Tibial nerve (tissue), 4 donors: ENCODE measurements around the gene SHISA6. TPM values are rescaled to one million over a fixed set of nuclear protein-coding genes. Genes with fewer than 3 reads are reported as not detected.

Experiments used
- DNase-seq, 2 donors: peaks; one replicate each; pipeline ENCODE4 v3.0.0-alpha.2; 2019; ENCODE audit warnings: low spot score in 2 of 2
- H3K27ac ChIP-seq, 4 donors: fragments of 200-600 bp; sonication (generic) in 3 of 4; one replicate each; pipeline ENCODE4 v1.5.1; 2017 to 2019; ENCODE audit warnings: mild to moderate bottlenecking in 1 of 4
- H3K27me3 ChIP-seq, 2 donors: fragments of 200-600 bp; sonication (generic) in 1 of 2; one replicate each; pipeline versions ENCODE4 v1.5.1 to v1.6.0; 2017 to 2019
- H3K36me3 ChIP-seq, 3 donors: fragments of 200-600 bp; sonication (generic); one replicate each; pipeline ENCODE4 v1.5.1; 2018 to 2019
- H3K4me1 ChIP-seq, 4 donors: fragments of 200-600 bp; sonication (generic) in 3 of 4; one replicate each; pipeline ENCODE4 v1.5.1; 2017 to 2019
- H3K4me3 ChIP-seq, 4 donors: fragments of 200-600 bp; sonication (generic) in 3 of 4; one replicate each; pipeline ENCODE4 v1.5.1; 2017 to 2019; ENCODE audit warnings: mild to moderate bottlenecking in 1 of 4, moderate library complexity in 1 of 4
- H3K9me3 ChIP-seq, 4 donors: fragments of 200-600 bp; sonication (generic) in 3 of 4; one replicate each; pipeline ENCODE4 v1.5.1; 2017 to 2019
- EP300 ChIP-seq, 2 donors: sonication (generic); formaldehyde crosslinking; IDR thresholded peaks; one replicate each; pipeline ENCODE4 v1.6.1; 2017; ENCODE audit warnings: antibody characterized with exemption in 2 of 2, mild to moderate bottlenecking in 1 of 2
- POLR2A ChIP-seq, 2 donors: fragments of 450-650 bp; IDR thresholded peaks; one replicate each; pipeline ENCODE4 v1.6.1; 2017; ENCODE audit warnings: antibody characterized with exemption in 2 of 2, mild to moderate bottlenecking in 2 of 2, moderate library complexity in 2 of 2
- WGBS, 2 donors: methylation state at CpG; one replicate each; pipeline ENCODE4 v1.1.5; 2018; 5-methylcytosine and 5-hydroxymethylcytosine counted together
- total RNA-seq, 4 donors: library from RNA; depleted of rRNA; stranded (reverse); fragments of >200 nt; gene quantifications; one replicate each; pipeline ENCODE4 v1.1.0, GENCODE V29; 2016
- TF ChIP-seq, protein P1 (sequence below), 5 experiments: fragments of 200-600 bp in 3 of 5; fragments of 450-650 bp in 2 of 5; sonication (generic) in 3 of 5; IDR thresholded peaks; one replicate each; pipeline ENCODE4 v1.5.1; 2016 to 2019; ENCODE audit warnings: antibody characterized with exemption in 5 of 5, mild to moderate bottlenecking in 3 of 5, moderate library complexity in 2 of 5

Gene SHISA6
- total RNA-seq, 4 donors from 2014 or later = 10.8 to 28.0 (median 21.9) TPM

DNA sequence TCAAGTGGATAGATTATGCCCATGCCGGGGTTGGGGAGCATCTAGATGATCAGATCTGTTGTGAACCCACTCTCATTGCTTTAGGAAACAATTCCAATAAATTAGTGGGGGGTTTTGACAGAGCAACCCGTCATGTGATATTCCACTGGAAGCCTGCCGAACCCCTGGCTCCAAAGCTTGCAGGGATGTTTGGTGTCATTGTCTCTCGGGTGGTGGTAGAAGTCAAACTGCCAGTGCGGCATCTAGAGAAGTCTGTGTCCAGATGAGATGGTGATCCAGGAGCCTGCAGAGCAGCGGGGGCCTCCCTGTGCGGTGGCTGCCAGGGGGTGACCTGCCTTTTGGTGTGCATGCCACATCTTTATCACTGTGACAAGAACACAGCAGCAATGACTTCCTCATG is 91.7 kb downstream of the SHISA6 start:
- Histone ChIP-seq H3K9me3 (no peaks in the 10 kb centered on the region), H3K27ac (no peak overlapping the region), H3K27me3 (no peaks in the 10 kb centered on the region), H3K4me3 (no peak overlapping the region), H3K36me3 (no peaks in the 10 kb centered on the region), H3K4me1 (peaks cover 0 to 5% (median 0%) of the 10 kb centered on the region in 4 donors)
- DNase-seq = no peak
- WGBS, 2 donors = 77 to 84% methylated on average over 7 of the region's 7 CpGs
- TF ChIP-seq, protein P1, sequence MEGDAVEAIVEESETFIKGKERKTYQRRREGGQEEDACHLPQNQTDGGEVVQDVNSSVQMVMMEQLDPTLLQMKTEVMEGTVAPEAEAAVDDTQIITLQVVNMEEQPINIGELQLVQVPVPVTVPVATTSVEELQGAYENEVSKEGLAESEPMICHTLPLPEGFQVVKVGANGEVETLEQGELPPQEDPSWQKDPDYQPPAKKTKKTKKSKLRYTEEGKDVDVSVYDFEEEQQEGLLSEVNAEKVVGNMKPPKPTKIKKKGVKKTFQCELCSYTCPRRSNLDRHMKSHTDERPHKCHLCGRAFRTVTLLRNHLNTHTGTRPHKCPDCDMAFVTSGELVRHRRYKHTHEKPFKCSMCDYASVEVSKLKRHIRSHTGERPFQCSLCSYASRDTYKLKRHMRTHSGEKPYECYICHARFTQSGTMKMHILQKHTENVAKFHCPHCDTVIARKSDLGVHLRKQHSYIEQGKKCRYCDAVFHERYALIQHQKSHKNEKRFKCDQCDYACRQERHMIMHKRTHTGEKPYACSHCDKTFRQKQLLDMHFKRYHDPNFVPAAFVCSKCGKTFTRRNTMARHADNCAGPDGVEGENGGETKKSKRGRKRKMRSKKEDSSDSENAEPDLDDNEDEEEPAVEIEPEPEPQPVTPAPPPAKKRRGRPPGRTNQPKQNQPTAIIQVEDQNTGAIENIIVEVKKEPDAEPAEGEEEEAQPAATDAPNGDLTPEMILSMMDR (IDR thresholded peaks at IDR 0.05) = no peak
- TF ChIP-seq POLR2A (IDR thresholded peaks at IDR 0.05) (no peak), EP300 (IDR thresholded peaks at IDR 0.05) (no peak)

DNA sequence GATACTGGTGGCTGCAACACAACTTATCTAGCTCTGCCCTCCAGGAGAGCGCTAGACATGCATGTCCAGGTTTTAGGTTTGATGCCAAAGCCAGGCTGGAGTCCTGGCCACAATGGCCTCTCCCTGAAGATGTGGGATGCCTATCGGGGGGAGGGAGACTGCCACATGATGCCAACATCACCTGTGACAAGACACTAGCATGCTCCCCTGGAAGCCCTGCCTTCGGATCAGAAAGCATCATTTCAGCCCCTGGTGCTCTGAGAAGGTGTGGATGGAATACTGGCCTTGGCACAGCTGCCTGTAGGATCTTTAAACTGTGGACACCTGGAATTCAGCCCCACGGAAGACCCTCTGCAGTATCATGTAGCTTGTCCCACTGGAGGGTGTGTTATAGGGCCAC is 93.5 kb downstream of the SHISA6 start:
- Histone ChIP-seq H3K9me3 (no peaks in the 10 kb centered on the region), H3K27ac (no peak overlapping the region), H3K36me3 (no peaks in the 10 kb centered on the region), H3K27me3 (no peaks in the 10 kb centered on the region), H3K4me3 (no peak overlapping the region), H3K4me1 (peaks cover 0 to 5% (median 0%) of the 10 kb centered on the region in 4 donors)
- TF ChIP-seq EP300 (IDR thresholded peaks at IDR 0.05) = no peak
- no peak for TF ChIP-seq POLR2A (IDR thresholded peaks at IDR 0.05)
- TF ChIP-seq, protein P1 (IDR thresholded peaks at IDR 0.05) = no peak
- WGBS, 2 donors = 78 to 83% methylated on average over 3 to 4 of the region's 4 CpGs
- no peak for DNase-seq

DNA sequence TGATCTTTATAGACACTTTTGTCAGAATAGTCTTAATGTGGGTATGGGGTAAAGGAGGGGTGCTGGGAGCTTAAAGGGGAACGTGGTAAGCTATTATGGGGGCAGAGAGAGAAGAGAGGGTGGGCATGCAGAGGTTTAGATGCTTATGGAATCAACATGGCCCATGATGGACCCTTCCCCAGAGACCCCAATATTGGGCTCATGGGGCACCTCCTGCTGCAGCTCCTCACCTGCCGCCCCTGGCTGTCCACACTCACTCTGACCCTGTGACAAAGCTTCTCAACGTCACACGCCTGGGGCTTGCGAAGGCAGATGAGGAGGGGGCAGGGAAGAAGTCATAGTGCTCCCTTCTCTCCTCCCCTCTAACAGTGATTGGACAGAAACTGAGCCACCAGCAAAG is 95.3 kb downstream of the SHISA6 start:
- Histone ChIP-seq H3K36me3 (no peaks in the 10 kb centered on the region), H3K9me3 (no peaks in the 10 kb centered on the region), H3K27ac (no peak overlapping the region), H3K4me1 (peaks cover 0 to 5% (median 0%) of the 10 kb centered on the region in 4 donors), H3K4me3 (no peak overlapping the region), H3K27me3 (no peaks in the 10 kb centered on the region)
- no peak for DNase-seq
- WGBS, 2 donors = 67 to 79% methylated on average over 5 of the region's 5 CpGs
- no peak for TF ChIP-seq POLR2A (IDR thresholded peaks at IDR 0.05)
- TF ChIP-seq, protein P1 (IDR thresholded peaks at IDR 0.05) = no peak
- TF ChIP-seq EP300 (IDR thresholded peaks at IDR 0.05) = no peak

DNA sequence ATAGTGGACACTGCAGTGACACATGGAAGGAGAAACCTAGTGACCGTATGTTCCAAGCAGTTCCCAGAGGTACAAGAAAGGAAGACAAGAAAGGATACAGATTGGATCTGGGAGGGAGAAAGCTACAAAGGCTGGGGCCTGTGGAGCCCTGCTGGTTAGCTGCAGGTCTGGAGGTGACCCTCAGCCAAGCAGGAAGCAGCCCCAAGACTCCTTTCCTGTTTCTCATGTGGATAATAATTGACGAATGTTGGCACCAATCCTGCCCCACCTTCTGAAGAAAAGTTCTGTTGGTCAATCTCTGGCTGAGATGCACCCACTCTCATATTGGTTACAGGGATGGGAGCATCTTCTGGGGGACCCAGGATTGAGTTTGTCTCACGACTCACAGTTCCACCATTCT is 99.8 kb downstream of the SHISA6 start:
- H3K9me3 ChIP-seq = no peaks in the 10 kb centered on the region
- 66 to 74% methylated on average over 3 of the region's 3 CpGs for WGBS, 2 donors
- no peaks in the 10 kb centered on the region for H3K36me3 ChIP-seq
- H3K27me3 ChIP-seq = no peaks in the 10 kb centered on the region
- H3K4me1 ChIP-seq = no peaks in the 10 kb centered on the region
- DNase-seq = no peak
- TF ChIP-seq EP300 (IDR thresholded peaks at IDR 0.05) = no peak
- TF ChIP-seq POLR2A (IDR thresholded peaks at IDR 0.05) = no peak
- TF ChIP-seq, protein P1 (IDR thresholded peaks at IDR 0.05) = no peak
- no peak overlapping the region for H3K4me3 ChIP-seq
- no peak overlapping the region for H3K27ac ChIP-seq

DNA sequence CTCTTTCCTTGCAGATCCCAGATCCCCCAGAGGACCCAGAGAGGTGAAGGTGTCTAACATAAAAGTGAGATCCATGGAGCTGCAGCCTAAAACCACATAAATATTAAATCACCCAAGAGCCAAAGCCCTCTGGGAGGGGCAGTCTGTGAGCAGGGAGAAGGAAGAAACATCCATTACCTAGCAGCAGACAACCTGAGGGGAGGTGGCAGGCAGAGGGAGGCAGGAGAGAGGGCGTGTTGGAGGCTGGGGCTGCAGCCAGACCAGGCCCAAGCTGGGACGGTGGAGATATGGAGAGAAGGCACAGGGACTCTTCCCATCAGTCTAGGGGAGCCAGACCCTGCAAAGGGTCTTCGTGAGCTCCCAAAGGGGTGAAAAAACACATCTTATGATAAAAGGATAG is 101.1 kb downstream of the SHISA6 start:
- no peak for DNase-seq
- no peak overlapping the region for H3K4me3 ChIP-seq
- no peaks in the 10 kb centered on the region for H3K36me3 ChIP-seq
- no peaks in the 10 kb centered on the region for H3K9me3 ChIP-seq
- H3K27ac ChIP-seq = no peak overlapping the region
- H3K27me3 ChIP-seq = no peaks in the 10 kb centered on the region
- WGBS, 2 donors = 63 to 69% methylated on average over 3 of the region's 3 CpGs
- TF ChIP-seq EP300 (IDR thresholded peaks at IDR 0.05) (no peak), POLR2A (IDR thresholded peaks at IDR 0.05) (no peak)
- TF ChIP-seq, protein P1 (IDR thresholded peaks at IDR 0.05) = no peak
- H3K4me1 ChIP-seq = no peaks in the 10 kb centered on the region
